ENCODE data around the gene MAP6.
A peak's percentile ranks its signal among the peaks of the same experiment; 100 is the strongest.
"Not testable (repeated sequence)": the region's sequence is repeated elsewhere in the genome, so short reads cannot be mapped to it uniquely, and the experiment has no call there.

Gene MAP6

DNA sequence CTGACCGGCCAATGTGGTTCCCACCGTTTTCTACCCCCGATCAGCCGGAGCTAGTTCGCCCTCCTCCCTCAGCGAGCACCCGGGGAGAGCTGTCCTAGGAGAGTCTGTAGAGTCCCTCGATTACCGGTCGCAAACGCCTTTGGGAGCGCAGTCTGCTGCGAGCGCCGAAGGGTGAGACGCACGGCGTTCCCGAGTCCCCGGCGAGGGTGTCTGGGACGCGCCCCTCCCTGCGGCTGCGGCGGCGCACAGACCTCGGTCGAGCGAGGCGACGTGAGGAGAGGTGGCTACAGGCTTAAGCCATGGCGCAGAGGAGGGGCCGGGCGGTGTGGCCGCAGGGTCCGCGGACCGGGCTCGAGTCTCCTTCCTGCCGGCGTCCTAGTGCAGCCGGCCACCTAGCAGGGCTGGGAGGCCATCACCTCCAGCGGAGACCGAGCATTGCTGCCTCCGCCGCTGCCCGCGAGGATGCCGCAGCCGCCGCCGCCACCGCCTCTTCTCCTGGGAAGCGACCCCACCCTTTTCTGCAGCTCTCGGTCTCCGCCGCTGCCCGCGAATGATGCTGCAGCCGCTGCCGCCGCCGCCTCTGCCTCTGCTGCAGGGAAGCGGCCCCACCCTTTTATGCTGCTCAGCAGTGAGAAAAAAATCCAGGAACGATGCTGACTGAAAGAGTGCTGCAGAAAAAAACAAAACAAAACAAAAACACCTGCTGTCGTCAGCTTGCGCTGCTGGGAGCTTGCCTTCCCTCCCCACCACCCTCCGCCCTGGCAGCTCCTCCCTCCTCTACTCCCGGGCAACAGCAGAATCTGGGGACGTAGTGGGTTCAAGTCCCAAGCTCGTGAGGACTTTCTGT, at the start of gene MAP6:
TSS of gene MAP6 (minus strand) at position 588 of the 847 bp plus-strand sequence. CDS start 669 bp downstream, outside the sequence.
- DNase-seq (ENCODE audit: low read depth) = no peak

DNA sequence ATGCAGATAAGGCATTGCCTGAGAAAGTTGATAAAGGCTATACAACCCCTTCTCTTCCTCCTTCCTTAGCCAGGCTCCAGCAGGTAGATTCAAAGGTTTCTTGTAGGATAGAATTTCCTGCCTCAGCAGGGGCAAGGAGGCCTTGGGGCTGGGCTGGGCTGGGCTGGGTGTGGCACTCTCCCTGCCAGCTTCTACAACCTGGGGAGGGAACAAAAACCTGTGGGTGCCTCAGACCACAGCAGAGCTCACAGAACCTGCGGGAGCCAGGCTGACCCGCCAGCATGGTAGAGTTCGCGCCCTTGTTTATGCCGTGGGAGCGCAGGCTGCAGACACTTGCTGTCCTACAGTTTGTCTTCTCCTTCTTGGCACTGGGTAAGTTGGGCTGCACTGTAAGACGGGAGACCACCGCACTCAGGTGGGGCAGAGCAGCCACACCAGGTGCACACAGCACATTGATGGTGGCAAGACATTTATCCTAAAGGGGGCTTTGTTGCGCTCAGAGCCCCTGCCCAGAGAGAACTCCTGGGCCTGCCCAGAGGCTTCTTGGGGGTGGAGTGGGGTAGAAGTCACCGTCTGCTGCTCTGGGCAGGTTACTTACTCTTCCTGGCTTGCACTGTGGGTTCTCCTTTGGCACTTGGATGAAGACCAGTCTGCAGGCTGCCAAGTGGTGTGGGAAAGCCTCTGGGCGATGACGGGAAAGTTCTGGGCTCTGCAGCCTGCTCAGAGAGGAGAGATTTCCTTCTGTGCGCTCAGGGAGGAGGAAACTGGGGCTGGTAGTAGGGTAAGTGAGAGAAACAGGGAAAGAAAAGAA, 49.0 kb upstream of the MAP6 start, which contains the start of gene MOGAT2:
TSS of gene MOGAT2 (plus strand) at position 231 of the 811 bp plus-strand sequence. CDS start at position 282, 51 bp downstream.
- DNase-seq (ENCODE audit: low read depth) = no peak

DNA sequence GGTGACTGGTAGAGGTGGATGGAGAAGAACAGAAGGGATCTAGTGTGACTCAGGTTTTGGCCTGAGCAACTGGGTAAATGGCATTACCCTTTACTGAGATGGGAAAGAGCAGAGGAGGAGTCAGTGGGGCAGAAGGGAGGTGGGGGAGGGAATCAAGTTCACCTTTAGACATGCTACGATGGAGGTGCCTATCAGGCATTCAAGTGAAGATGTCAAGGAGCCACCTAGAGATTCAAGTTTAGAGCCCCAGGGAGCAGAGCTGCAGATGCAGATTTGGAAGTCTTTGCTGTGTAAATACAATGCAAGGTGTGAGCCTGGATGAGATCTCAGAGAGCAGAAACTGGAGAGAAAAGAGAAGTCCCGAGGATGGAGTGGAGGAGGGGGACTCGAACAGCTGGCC, 47.8 kb upstream of the MAP6 start:
- no peak for DNase-seq (ENCODE audit: low read depth)

DNA sequence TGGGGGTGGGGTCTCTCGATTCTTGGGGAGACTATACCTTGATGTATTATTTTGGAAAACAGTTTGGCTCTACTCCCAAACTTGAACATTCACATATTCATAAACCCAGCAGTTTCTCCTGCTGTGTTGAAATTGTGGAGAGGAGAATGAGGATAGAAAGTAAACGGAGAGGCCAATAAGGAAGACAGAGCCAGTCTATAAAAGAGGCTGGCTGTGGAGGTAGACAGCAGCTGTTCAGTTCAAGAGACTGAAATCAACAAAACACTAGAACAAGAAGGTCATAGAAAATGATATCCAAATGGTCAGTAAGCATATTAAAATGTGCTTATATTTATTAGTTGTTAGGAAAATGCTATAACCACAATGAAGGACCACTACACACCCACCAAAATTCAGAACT, 46.9 kb upstream of the MAP6 start:
- DNase-seq (ENCODE audit: low read depth) = no peak

DNA sequence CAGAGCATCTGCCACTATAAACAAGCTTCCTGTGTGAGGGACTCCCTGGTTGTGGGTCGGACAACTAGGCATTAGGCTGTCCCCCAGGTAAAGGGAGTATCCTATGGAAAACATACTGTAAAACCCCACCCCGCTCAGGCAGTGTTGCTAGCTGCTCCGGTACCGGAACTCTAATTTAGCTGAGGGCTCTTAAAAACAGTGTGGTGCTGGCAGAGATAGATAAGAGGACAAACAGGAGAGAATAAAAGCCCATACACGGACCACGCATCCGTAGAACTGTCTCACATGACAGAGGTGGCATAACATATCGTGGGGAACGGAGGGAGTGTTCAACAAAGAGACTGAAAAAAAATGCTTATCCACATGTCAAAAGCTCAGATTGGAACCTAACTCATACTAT, 45.4 kb upstream of the MAP6 start:
- DNase-seq (ENCODE audit: low read depth) = no peak

DNA sequence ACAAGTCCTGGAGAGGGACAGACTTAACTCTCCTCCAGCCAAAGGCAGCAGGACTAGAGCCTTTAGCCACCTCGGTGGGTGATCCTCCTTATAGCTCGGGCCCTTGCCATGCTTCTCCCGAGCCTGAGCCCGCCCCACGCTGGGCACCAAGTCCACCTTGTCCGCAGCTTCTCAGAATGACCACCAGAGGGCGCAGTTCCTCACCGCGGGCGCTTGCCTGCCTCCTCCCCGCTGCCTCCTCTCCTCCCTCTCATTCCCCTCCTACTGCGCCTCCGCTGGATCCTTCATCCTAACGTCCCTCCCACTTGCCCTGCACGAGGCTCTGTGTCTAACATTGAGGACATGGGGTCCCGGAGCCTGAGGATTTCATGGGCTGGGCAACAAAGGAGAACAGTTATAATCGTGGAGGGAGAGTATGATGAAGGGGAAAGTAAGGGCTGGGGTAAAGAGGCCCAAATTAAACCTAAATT, 37.5 kb upstream of the MAP6 start:
- peak; percentile 45 for DNase-seq (ENCODE audit: low read depth)

DNA sequence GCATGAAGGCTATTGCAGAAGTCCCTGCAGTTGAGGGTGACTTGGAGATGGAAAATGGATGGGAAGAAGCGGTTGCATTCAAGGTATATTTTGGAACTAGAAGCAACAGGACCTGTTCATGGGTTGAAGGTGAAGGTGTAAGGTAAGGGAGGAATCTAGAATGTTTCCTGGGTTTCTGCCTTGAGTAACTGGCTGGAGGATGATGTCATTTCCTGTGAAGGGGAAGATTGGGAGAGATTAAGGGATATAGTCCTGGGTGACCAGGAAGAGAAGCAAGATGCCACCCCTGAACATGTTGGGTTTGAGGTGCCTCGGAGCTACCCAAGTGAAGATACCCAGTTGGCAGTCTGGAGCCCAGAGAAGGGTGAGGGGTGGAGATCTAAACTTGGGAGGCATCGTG, 36.7 kb upstream of the MAP6 start:
- no peak for DNase-seq (ENCODE audit: low read depth)

DNA sequence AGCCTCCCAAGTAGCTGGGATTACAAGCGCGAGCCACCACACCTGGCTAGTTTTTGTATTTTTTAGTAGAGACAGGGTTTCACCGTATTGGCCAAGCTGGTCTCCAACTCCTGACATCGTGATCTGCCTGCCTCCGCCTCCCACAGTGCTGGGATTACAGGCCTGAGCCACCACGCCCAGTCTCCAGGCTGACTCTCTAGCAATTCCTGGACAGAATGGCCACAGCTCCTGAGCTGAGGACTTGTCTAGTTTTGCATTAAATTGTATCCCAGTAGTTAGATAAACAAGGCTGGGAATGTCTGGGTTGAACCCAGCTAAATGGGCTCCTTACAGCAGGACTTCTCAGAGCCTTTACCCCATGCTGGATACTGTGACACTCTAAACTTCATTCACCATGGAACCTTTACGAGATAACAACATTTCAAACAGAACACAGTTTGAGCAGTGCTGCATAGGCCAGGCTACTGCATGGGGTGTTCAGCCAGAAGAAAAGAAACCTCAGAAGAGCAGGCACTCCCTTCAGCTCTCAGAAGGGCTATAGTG, 34.9 kb upstream of the MAP6 start:
- DNase-seq (ENCODE audit: low read depth) = no peak

DNA sequence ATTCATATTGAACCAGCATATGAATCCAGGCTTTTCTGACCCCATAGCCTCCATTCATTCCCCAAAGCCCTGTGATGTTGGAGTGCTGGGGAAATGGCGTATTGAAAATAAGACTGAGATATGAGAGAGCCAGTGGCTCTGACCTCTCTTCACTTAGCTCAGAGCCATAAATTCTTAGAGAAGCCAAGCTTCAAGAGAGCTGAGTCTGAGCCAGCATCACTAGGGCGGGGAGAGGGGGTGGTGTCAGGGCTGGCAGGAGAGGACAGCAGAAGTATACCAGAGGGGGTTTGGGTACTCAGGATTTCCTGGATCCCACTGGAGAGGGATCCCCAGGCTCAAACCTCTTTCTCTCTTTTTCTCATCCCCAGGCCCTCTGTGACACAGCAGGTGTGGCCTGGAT, 32.1 kb upstream of the MAP6 start:
- no peak for DNase-seq (ENCODE audit: low read depth)

DNA sequence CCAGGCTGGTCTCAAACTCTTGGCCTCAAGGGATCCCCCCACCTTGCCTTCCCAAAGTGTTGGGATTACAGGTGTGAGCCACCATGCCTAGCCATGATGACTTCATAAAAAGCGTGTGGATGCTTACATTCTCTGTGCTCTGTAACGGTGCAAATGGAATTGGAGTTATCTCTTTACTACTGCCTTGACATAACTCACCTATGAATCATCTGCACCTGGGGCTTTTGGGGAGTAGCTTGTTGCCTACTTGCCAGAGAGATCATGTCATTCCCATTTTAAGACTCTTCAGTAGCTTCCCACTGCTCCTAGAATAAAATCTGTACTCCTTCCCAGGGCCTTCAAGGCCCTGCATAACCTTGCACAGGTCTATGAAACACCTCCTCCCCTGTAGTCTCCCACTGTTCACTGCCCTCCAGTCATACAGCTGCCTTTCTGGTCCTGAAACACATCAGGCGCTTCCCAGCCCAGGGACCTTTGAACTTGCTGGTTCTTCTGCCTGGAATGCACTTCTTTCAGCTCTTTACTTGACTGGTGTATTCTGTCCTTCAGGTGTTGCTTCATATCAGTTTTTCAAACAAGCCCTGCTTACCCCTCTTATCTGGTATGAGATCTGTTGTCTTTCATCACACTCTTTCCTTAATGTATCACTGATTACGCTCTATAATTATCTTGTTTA, 29.2 kb upstream of the MAP6 start:
- no peak for DNase-seq (ENCODE audit: low read depth)

DNA sequence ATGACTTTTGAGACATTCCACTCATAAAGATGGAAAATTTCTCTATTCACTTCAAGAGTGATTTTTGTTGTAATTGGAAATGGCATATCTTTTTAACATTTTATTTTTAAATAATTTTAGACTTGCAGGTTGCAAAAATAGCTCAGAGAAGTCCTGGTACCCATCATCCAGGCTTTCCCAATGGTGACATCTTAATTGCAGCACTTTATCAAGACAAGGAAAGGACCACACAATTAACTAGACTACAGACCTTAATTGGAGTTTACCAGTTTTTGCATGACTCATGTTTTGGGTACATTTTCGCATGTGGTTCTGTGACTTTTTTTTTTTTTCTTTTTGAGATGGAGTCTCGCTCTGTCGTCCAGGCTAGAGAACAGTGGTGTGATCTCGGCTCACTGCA, 23.0 kb upstream of the MAP6 start:
- no peak for DNase-seq (ENCODE audit: low read depth)

DNA sequence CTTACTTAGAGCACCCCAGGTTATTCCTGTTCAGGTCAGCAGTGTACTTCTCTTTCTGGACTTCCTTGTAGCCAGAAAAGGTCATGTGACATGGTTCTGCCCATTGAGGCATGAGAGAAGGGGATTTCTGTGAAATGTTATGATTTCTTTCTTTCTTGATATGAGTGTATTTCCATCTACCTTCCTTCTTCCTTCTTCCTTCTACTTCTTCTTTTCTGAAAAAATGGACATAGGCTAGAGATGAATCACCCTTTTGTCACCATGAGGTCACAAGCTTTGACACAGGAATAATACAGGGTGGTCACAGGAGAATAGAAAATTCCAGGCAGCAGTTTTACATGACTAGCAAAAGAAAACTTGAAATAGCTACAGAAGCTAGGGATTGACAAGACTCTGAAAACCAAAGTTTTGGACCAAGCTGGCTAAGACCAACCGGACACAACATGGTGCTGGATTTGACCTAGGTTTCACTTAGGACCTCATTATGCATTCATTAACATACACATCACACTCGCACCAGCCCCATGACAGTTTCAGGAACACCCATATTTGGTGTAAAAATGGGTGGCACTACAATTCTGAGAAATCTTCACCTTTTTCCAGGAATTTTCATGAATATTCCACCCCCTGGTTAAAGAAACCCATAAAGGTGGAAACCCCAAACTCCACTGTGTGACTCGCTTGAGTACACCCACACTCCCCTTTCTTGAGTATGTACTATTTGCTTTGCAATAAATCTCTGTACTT, 21.2 kb upstream of the MAP6 start:
- no peak for DNase-seq (ENCODE audit: low read depth)

DNA sequence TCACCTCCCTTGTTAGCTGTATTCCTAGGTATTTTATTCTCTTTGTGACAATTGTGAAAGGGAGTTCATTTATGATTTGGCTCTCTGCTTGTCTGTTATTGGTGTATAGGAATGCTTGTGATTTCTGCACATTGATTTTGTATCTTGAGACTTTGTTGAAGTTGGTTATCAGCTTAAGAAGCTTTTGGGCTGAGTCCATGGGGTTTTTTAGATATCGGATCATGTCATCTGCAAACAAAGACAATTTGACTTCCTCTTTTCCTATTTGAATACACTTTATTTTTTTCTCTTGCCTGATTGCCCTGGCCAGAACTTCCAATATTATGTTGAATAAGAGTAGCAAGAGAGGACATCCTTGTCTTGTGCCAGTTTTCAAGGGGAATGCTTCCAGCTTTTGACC, 15.0 kb upstream of the MAP6 start:
- DNase-seq (ENCODE audit: low read depth) = not testable (repeated sequence)

DNA sequence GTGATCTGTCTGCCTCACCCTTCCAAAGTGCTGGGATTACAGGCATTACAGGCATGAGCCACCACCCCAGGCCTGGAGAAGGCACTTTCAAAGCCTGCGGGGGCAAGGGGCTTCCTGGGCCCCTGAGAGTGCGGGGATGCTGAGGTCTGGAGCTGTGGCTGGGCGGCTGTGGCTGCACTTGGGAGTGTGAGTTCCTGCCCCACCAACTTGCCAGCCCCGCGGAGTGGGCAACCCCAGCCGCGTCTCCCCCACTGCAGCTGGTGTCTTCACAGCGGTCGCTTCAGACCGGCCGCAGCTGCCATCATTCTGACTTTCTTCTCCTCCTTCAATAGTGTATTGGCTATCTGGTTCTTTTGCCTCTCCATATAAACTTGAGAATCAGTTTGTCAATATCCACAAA, 10.7 kb upstream of the MAP6 start:
- no peak for DNase-seq (ENCODE audit: low read depth)

DNA sequence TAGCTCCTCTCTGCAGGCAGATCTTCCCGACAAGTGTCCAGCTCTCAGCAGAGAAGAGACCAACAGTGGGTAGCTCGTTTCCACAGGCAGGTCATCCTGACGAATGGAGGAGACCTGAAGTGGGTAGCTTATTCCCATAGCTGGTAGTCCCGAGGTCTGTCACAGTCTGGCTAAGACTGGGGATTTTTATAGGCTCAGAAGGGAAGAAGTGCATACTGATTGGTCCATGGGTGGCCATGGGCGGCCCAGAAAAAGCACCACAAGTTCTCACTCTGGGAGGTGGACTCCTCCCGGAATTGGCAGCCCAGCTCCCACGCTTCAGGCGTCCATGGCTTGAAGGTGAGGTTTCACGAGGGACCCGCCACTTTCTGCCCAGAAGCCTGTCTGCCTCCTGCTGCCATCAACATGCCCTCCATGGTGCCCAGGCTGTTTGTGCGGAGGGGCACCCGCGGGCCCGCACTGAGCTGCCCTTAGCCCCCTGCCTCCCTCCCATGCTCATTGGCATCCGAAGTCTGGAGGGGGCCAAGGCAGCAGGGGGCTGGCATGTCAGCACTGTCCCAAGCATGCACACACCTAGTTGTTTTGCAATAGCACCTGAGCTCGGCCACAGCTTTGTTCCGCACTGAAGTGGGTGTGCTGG, 9.9 kb upstream of the MAP6 start:
- DNase-seq (ENCODE audit: low read depth) = no peak

DNA sequence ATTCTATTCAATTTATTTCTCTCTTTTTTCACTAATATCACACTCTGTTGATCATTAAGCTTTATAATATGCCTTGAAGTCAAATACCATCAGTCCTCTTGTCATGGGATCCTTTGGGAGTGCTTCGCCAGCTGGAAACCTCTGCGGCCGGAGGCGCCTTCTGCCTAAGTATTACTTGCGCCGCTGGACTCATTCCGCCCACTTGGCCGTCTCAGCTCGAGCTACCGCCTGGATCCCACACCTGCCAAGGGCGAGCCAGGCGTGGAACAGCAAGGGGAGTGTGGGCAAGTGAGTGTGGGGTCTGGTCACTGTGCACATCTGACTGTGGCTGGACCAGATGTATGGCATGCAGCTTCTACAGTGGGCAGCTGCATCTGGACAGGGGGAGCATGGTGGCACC, 9.1 kb upstream of the MAP6 start:
- DNase-seq (ENCODE audit: low read depth) = no peak

DNA sequence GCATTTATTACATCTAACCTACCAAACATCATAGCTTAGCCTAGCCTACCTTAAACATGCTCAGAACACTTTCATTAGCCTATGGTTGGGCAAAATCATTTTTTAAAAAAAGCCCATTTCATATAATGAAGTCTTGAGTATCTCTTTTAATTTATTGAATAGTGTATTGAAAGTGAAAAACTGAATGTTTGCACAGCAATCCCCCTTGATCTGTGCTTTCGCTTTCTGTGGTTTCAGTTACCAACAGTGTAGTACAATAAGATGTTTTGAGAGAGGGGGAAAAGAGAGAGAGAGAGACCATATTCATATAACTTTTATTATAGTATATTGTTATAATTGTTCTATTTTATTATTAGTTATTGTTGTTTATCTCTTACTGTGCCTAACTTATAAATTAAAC, 8.4 kb upstream of the MAP6 start:
- DNase-seq (ENCODE audit: low read depth) = no peak

DNA sequence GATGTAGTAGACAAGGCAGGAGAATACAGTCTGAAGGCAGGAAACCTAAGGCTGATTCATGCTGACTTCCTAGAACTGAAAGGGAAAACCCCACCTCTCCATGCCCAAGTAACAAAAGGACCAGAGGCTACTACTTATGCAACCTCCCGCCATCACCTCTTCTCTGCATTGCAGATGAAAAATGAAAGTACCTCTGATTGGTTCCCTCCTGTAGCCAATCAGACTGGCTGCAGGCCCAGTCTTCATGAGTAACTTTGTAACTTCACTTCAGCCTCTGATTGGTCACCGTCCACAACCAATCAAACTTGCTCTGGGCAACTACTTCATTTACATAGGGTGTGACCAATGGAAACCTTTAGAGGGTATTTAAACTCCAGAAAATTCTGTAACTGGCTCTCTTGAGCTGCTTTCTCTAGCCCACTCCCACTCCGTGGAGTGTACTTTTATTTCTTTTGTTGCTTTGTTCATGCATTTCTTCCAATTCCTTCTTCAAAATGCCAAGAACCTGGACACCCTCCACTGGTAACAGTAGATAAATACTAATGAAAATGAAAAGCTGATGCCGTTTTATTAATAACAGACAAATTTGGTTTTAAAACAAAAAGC, 5.2 kb upstream of the MAP6 start:
- DNase-seq (ENCODE audit: low read depth) = no peak

DNA sequence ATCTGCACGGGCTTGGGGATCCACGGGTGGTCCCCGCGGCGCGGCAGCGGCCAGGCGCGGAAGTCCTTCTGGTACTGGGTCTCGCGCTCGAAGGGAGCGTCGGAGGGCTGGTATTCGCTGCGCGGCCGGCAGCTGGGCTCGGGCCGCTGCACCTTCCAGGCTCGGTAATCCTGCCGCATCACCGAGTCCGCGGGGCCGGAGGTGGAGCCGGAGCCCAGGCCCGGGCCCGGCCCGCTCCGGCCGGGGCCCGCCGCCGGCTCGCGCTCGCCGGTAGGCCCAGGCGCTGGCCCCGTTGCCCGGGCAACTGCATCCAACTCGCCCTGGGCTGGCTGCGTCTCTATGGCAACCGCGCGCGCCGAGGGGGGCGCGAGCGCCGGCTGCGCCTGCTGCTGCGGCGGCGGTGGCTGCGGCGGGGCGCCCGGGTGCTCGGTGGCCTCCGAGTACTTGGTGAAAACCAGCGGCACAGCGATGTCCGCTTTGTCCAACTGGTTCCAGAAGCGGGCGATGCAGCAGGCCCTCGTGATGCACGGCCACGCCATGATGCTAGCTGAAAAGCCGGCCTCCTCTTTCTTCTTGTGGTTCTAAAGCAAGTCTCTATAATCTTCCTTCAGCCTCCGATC, 897 bp downstream of the MAP6 start:
- DNase-seq (ENCODE audit: low read depth) = no peak

DNA sequence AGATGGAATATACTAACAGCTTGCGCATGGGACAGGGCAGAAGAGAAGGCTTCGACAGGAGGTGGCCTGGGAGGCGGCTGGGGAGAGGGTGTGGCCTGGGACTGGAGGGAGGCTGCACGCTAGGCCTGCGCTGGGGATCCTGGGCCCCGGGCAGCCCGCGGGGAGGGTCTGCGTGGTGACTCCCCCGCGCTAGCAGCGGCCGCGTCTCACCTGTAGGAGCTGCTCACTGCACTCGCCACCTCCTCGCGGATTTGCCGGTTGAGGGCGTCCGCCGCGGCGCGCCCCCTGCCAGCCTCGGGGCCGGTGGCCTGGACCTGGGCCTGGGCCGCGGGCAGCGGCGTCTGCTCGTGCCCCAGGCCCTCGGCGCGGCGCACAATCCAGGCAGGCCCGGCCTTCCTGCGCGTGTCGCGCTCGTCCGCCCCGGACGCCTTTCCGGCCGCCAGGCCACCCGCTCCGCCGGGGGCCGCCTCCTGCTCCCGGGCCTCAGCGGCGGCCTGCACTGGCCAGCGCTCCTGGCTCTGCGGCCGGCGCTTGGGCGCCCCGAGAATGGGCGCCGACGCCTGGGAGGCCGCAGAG, 1.5 kb downstream of the MAP6 start:
- DNase-seq (ENCODE audit: low read depth) = no peak

Data from stimulated activated CD4-positive, alpha-beta T cell treated with anti-CD3 and anti-CD28 coated beads, Interleukin-2, amount 100 ng/mL, for 4 hours (primary cell).